SK-N-MC (cell line): Measurements from ENCODE around the gene TMEM184B.

Source experiments
- EZH2 ChIP-seq: fragments of 200-600 bp; sonication (generic); IDR thresholded peaks from one replicate; pipeline ENCODE4 v1.6.1; 2017; ENCODE audit warnings: antibody characterized with exemption
- FOXP2 ChIP-seq: optimal IDR thresholded peaks from 2 replicates; pipeline ENCODE3; 2011; ENCODE audit warnings: mild to moderate bottlenecking, moderate library complexity; ENCODE audit not compliant: insufficient read depth; ENCODE audit errors: extremely low read length, control extremely low read depth
- POLR2AphosphoS5 ChIP-seq: IDR thresholded peaks from 2 replicates; pipeline ENCODE4 v1.6.1; 2012; ENCODE audit warnings: mild to moderate bottlenecking, low read depth, low read length, borderline replicate concordance

GRCh38 chr22:38240734-38241252 lies 32.0 kb downstream of the TMEM184B start:
- TF ChIP-seq POLR2AphosphoS5 (no peak), EZH2 (no peak), FOXP2 (no peak)
